Measurements from ENCODE around the gene HIPK4.

GRCh38 chr19:40332669-40333068 lies 57.3 kb downstream of the HIPK4 start:
- TF ChIP-seq POLR2AphosphoS5 (IDR thresholded peaks at IDR 0.05; ENCODE audit: low read depth, low read length) (no peak), POLR2A (IDR thresholded peaks at IDR 0.05; ENCODE audit: low read depth, low read length) (no peak), TAF1 (IDR thresholded peaks at IDR 0.05; ENCODE audit: low read depth, low read length) (no peak)

Data from GM12891 (cell line).